Esophagus muscularis mucosa (tissue), 4 donors: ENCODE data around the gene PCYOX1L. TPM values are rescaled to one million over a fixed set of nuclear protein-coding genes. Genes with fewer than 3 reads are reported as not detected.

Source experiments
- DNase-seq: peaks from one replicate; pipeline ENCODE4 v3.0.0-alpha.2; 2017; ENCODE audit errors: extremely low spot score
- H3K27ac ChIP-seq, 4 donors: fragments of 200-600 bp; sonication (generic); replicated peaks in 1 of 4; 1 replicate in 3 of 4; 2 replicates in 1 of 4; pipeline ENCODE4 v1.5.1; 2016 to 2019; ENCODE audit warnings: mild to moderate bottlenecking in 1 of 4
- H3K27me3 ChIP-seq, 4 donors: fragments of 200-600 bp; sonication (generic); one replicate each; pipeline versions ENCODE4 v1.5.1 to v1.6.0; 2016 to 2019
- H3K36me3 ChIP-seq, 4 donors: fragments of 200-600 bp; sonication (generic); one replicate each; pipeline ENCODE4 v1.5.1; 2016 to 2019
- H3K4me1 ChIP-seq, 4 donors: fragments of 200-600 bp; sonication (generic); one replicate each; pipeline ENCODE4 v1.5.1; 2016 to 2019
- H3K4me3 ChIP-seq, 4 donors: fragments of 200-600 bp; sonication (generic); 1 replicate in 2 of 4; 2 replicates in 2 of 4; pipeline ENCODE4 v1.5.1; 2016 to 2019; ENCODE audit warnings: mild to moderate bottlenecking in 4 of 4, moderate library complexity in 1 of 4
- H3K9me3 ChIP-seq, 4 donors: fragments of 200-600 bp; sonication (generic); 1 replicate in 3 of 4; 2 replicates in 1 of 4; pipeline ENCODE4 v1.5.1; 2016 to 2019
- CTCF ChIP-seq, 3 experiments: fragments of 200-600 bp in 2 of 3; fragments of 450-650 bp in 1 of 3; sonication (generic) in 2 of 3; IDR thresholded peaks; one replicate each; pipeline ENCODE4 v1.5.1; 2017 to 2019; ENCODE audit warnings: antibody characterized with exemption in 3 of 3, mild to moderate bottlenecking in 2 of 3, moderate library complexity in 1 of 3
- EP300 ChIP-seq: sonication (generic); formaldehyde crosslinking; IDR thresholded peaks from one replicate; pipeline ENCODE4 v1.6.1; 2017; ENCODE audit warnings: antibody characterized with exemption
- POLR2A ChIP-seq: fragments of 450-650 bp; IDR thresholded peaks from one replicate; pipeline ENCODE4 v1.6.1; 2017; ENCODE audit warnings: antibody characterized with exemption, moderate library complexity, mild to moderate bottlenecking, low read depth
- POLR2AphosphoS5 ChIP-seq, 2 donors: sonication (generic); formaldehyde crosslinking; IDR thresholded peaks; one replicate each; pipeline ENCODE4 v1.6.1; 2017; ENCODE audit warnings: antibody characterized with exemption in 2 of 2
- WGBS: methylation state at CpG from one replicate; pipeline ENCODE4 v1.1.5; 2018; 5-methylcytosine and 5-hydroxymethylcytosine counted together
- intact Hi-C: fragments of 100-400 bp; cut with DNase I; formaldehyde crosslinking; loops from one replicate; pipeline ENCODE4 v1.15.1; 2023
- total RNA-seq, 4 donors: library from RNA; depleted of rRNA; stranded (reverse); fragments of >200 nt; gene quantifications; one replicate each; pipeline versions ENCODE4 v1.1.0 to v1.2.1, GENCODE V29; 2016

Gene PCYOX1L
- total RNA-seq, 4 donors from 2014 or later, result 4.0 to 5.8 (median 4.7) TPM

- Histone ChIP-seq H3K9me3 (no peaks in the 10 kb centered on the region), H3K4me1 (peaks cover 36 to 70% (median 67%) of the 10 kb centered on the region in 4 donors), H3K4me3 (peak within 1 kb of the TSS; percentile 6 to 55 (median 10)), H3K36me3 (no peaks in the 10 kb centered on the region), H3K27ac (peak within 1 kb of the TSS; percentile 92 to 97 (median 96)), H3K27me3 (no peaks in the 10 kb centered on the region)
- DNase-seq, result no peak
- intact Hi-C loops, result no loop called here
- 76% methylated on average over 9 of the region's 22 CpGs for WGBS
- TF ChIP-seq POLR2A, result no peak
- no peak for TF ChIP-seq EP300
- TF ChIP-seq POLR2AphosphoS5 (IDR thresholded peaks at IDR 0.05), result no peak
- TF ChIP-seq CTCF (IDR thresholded peaks at IDR 0.05), result no peak
These were observed 21.4 kb downstream of the PCYOX1L start, which contains the start of gene IL17B for GRCh38 chr5:149379177-149379761. Gene IL17B, minus strand, starts transcription at chr5:149379292. Its CDS starts 67 bp downstream, at chr5:149379225.

DNA sequence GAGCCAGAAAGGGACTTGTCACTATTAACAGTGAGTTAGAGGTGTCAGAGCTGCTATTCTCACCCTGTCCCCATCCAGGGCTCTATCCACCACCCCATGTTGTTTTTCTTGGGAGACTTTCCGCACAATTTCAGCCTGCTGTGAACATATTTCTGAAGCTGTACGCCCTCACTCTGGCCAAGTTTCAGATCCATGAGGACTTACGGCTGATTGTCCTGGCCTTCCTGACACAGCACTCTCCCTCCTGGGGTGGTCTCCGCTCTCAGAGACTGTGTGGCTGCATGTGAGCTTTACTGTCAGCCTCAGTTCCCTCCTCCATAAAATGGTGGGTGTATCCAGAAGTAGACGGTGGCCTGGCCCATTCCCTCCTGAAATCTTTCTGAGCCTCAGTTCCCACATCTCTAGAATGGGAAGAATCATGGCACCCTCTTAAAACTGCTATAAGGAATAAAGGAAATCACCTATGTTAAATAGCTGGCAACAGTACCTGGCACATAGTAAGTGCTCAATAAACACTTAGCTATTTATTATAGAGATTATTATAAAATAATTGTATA, 22.1 kb downstream of the PCYOX1L start:
- Histone ChIP-seq H3K27ac (peak overlapping the region; percentile 92 to 97 (median 96)), H3K36me3 (no peaks in the 10 kb centered on the region), H3K27me3 (no peaks in the 10 kb centered on the region), H3K4me1 (peaks cover 42 to 73% (median 70%) of the 10 kb centered on the region in 4 donors), H3K9me3 (no peaks in the 10 kb centered on the region), H3K4me3 (peak overlapping the region in 3 of 4 donors; percentile 6 to 55 (median 12))
- intact Hi-C loops, result loop anchor here (2.0 kb wide), 1 partner anchor 55 kb away; no protein-coding TSS in a partner anchor
- DNase-seq, result no peak
- 49% methylated on average over 3 of the region's 5 CpGs for WGBS
- TF ChIP-seq CTCF (IDR thresholded peaks at IDR 0.05) (no peak), POLR2A (no peak), EP300 (no peak), POLR2AphosphoS5 (IDR thresholded peaks at IDR 0.05) (no peak)

- 40% methylated on average over 10 of the region's 16 CpGs for whole genome bisulfite sequencing
- Histone ChIP-seq H3K4me1 (peaks cover 46 to 80% (median 75%) of the 10 kb centered on the region in 4 donors), H3K27ac (peak overlapping the region; percentile 92 to 97 (median 96)), H3K36me3 (no peaks in the 10 kb centered on the region), H3K4me3 (peak overlapping the region; percentile 47 to 61 (median 52)), H3K27me3 (no peaks in the 10 kb centered on the region), H3K9me3 (no peaks in the 10 kb centered on the region)
- intact Hi-C loops, result loop anchor here (2.0 kb wide), 1 partner anchor 54 kb away; no protein-coding TSS in a partner anchor
- peak; percentile 15 for TF ChIP-seq POLR2A
- no peak for TF ChIP-seq CTCF (IDR thresholded peaks at IDR 0.05)
- peak in 1 of 2 donors; percentile 88 for TF ChIP-seq POLR2AphosphoS5 (IDR thresholded peaks at IDR 0.05)
- peak; percentile 71 for TF ChIP-seq EP300
- DNase-seq, result no peak
These were observed 22.7 kb downstream of the PCYOX1L start for GRCh38 chr5:149380466-149381121.

DNA sequence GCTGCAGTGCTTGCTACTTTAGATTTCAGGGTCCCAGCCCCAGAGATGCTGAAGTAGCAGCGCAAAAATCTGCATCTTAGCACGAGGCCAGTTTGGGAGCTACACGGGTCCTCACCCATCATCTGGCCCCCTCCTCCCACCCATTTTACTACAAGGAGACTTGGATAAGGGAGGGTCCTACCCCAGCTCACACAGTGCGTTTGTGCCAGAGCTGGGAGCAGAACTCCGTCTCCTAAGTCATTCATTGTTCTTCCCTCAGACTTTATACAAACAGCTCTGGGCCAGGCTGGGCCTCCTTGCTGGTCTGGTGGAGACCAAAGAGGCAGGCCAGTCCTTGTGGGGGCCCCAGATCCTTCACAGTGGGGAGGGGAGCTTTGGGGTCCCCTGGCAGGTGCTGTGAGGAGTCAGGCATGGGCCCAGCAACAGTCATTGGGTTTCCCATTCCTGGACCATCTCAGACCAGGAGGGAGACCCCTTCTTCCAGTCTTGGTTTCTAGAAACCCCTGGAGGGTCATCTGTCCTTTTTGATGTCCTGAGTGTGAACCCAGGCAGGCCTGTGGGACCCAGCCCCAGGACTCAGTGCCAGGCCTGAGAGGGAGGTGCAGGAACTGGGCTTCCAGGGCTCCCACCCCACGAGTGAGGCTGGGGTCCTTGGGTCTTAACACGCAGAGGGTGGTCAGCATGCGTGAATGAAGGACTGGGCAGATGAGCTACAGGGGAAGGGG, 23.6 kb downstream of the PCYOX1L start:
- intact Hi-C loops, result loop anchor here (2.0 kb wide), 1 partner anchor 53 kb away; no protein-coding TSS in a partner anchor

More for the DNA sequence above, 23.6 kb downstream of the PCYOX1L start:
- Histone ChIP-seq H3K4me3 (peak overlapping the region; percentile 47 to 61 (median 52)), H3K9me3 (no peaks in the 10 kb centered on the region), H3K36me3 (no peaks in the 10 kb centered on the region), H3K27ac (peak overlapping the region; percentile 92 to 97 (median 96)), H3K27me3 (no peaks in the 10 kb centered on the region), H3K4me1 (peaks cover 55 to 88% (median 83%) of the 10 kb centered on the region in 4 donors)
- DNase-seq, result no peak
- no peak for TF ChIP-seq EP300
- no peak for TF ChIP-seq CTCF (IDR thresholded peaks at IDR 0.05)
- no peak for TF ChIP-seq POLR2A
- no peak for TF ChIP-seq POLR2AphosphoS5 (IDR thresholded peaks at IDR 0.05)
- WGBS, result 48% methylated on average over 6 of the region's 8 CpGs
